Astrocyte (in vitro differentiated cells and primary cell): Measurements from ENCODE around the gene APBB2.

Experiments used
- CTCF ChIP-seq: IDR thresholded peaks from 2 replicates; pipeline ENCODE4 v1.5.1; 2011; ENCODE audit warnings: low read depth, mild to moderate bottlenecking, inconsistent platforms, low read length, moderate library complexity; ENCODE audit not compliant: insufficient read depth
- EZH2 ChIP-seq: IDR thresholded peaks from 2 replicates; pipeline ENCODE4 v1.6.1; 2012; ENCODE audit warnings: mild to moderate bottlenecking, low read length, inconsistent platforms; ENCODE audit not compliant: insufficient read depth

- TF ChIP-seq EZH2 (no peak), CTCF (no peak)
Measured at GRCh38 chr4:41207291-41207831, 7.0 kb downstream of the APBB2 start.
